OCI-LY3 (cell line): ENCODE results near the gene DOCK8.

Experiments used
- H2AFZ ChIP-seq: fragments of 200-600, 300-600 bp; shearing (Covaris generic); 2 replicates; pipeline ENCODE4 v1.6.0; 2014; ENCODE audit warnings: antibody characterized with exemption, low read depth, low read length
- H3K27ac ChIP-seq: fragments of 200-600, 300-600 bp; sonication (generic); 2 replicates; pipeline ENCODE4 v1.5.1; 2014; ENCODE audit warnings: mild to moderate bottlenecking, low read length, moderate library complexity, mixed read lengths
- H3K27me3 ChIP-seq: fragments of 200-600, 300-600 bp; sonication (generic); 2 replicates; pipeline ENCODE4 v1.6.1; 2014; ENCODE audit warnings: low read depth, low read length, mixed read lengths
- H3K36me3 ChIP-seq: fragments of 200-600, 300-600 bp; sonication (generic); replicated peaks from 2 replicates; pipeline ENCODE3; 2014; ENCODE audit warnings: low read depth, low read length, mixed read lengths
- H3K4me1 ChIP-seq: fragments of 300-600, 200-600 bp; sonication (generic); 2 replicates; pipeline ENCODE4 v1.6.1; 2014; ENCODE audit warnings: low read length, mixed read lengths
- H3K4me2 ChIP-seq: fragments of 200-600, 300-600 bp; sonication (generic); 2 replicates; pipeline ENCODE4 v1.6.1; 2014; ENCODE audit warnings: low read length, mixed read lengths
- H3K4me3 ChIP-seq: fragments of 300-600, 200-600 bp; sonication (generic); 2 replicates; pipeline ENCODE4 v1.5.1; 2014; ENCODE audit warnings: antibody characterized with exemption, mild to moderate bottlenecking, low read length, moderate library complexity
- H3K79me2 ChIP-seq: fragments of 300-600, 200-600 bp; shearing (Covaris generic); 2 replicates; pipeline ENCODE4 v1.6.1; 2014; ENCODE audit warnings: mild to moderate bottlenecking, low read length, mixed read lengths
- H3K9ac ChIP-seq: fragments of 300-600, 200-600 bp; shearing (Covaris generic); 2 replicates; pipeline ENCODE4 v1.6.0; 2014; ENCODE audit warnings: mild to moderate bottlenecking, low read length, moderate library complexity
- H3K9me3 ChIP-seq: fragments of 200-600, 300-600 bp; shearing (Covaris generic); 2 replicates; pipeline ENCODE4 v1.6.1; 2014; ENCODE audit warnings: low read length, mixed read lengths; ENCODE audit not compliant: insufficient read depth
- H4K20me1 ChIP-seq: fragments of 200-600, 300-600 bp; sonication (generic); 2 replicates; pipeline ENCODE4 v1.6.1; 2016; ENCODE audit warnings: low read length, mixed read lengths; ENCODE audit not compliant: insufficient read depth
- EZH2phosphoT487 ChIP-seq: fragments of 200-600 bp; shearing (Covaris generic); IDR thresholded peaks from 2 replicates; pipeline ENCODE4 v1.6.1; 2018; ENCODE audit warnings: antibody characterized with exemption, mixed run types, low read depth
- TF ChIP-seq, protein P1 (sequence below): fragments of 200-600, 300-600 bp; sonication (generic); IDR thresholded peaks from 2 replicates; pipeline ENCODE4 v1.5.1; 2014; ENCODE audit warnings: antibody characterized with exemption, low read length, low read depth

DOCK8 gene

DNA sequence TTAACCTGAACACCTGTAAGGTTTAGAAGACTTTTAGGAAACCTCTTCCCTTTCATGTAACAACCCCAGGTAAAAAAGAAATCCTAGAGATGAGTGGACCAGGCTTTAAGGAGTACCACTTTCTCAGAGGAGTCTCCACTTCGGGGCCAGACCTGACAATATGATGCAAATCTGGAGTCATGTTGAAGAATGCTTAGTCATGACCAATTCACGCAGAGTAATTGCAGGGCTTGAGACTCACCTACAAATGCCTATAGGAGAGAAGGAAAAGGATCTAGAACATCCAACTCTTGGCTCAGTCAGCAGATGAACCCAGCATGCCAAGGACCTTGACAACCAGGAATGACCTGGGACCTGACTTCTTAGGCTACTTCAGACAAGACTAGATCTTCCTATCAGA is 235.4 kb downstream of the DOCK8 start:
- Histone ChIP-seq H3K27ac (no peak overlapping the region), H3K4me2 (no peak overlapping the region), H2AFZ (no peak overlapping the region), H3K27me3 (no peaks in the 10 kb centered on the region), H3K9ac (no peak overlapping the region), H3K79me2 (no peaks in the 10 kb centered on the region), H3K4me1 (no peaks in the 10 kb centered on the region), H4K20me1 (no peaks in the 10 kb centered on the region), H3K9me3 (no peaks in the 10 kb centered on the region), H3K36me3 (peaks cover 37% of the 10 kb centered on the region), H3K4me3 (no peak overlapping the region)
- no peak for TF ChIP-seq EZH2phosphoT487
- TF ChIP-seq, protein P1, sequence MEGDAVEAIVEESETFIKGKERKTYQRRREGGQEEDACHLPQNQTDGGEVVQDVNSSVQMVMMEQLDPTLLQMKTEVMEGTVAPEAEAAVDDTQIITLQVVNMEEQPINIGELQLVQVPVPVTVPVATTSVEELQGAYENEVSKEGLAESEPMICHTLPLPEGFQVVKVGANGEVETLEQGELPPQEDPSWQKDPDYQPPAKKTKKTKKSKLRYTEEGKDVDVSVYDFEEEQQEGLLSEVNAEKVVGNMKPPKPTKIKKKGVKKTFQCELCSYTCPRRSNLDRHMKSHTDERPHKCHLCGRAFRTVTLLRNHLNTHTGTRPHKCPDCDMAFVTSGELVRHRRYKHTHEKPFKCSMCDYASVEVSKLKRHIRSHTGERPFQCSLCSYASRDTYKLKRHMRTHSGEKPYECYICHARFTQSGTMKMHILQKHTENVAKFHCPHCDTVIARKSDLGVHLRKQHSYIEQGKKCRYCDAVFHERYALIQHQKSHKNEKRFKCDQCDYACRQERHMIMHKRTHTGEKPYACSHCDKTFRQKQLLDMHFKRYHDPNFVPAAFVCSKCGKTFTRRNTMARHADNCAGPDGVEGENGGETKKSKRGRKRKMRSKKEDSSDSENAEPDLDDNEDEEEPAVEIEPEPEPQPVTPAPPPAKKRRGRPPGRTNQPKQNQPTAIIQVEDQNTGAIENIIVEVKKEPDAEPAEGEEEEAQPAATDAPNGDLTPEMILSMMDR, result no peak

DNA sequence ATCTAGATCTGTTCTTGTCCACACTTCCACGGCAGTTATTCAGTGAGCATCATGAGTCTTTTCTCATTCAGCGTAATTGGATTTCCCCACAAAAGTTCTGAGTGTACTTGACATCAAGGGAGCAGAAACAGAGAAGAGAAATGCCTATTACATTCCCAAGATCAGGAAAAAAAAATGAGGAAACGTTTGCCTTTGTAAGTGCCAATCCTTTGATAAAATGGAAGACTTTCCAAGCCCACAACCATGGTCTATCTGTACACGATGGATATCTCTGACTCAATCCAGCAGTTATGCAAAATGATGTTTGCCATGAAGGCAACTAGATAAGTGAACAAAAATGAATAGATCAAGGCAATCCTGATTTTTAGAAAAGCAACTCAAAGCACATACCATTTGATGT is 235.9 kb downstream of the DOCK8 start:
- H3K4me3 ChIP-seq, result no peak overlapping the region
- H3K4me1 ChIP-seq, result no peaks in the 10 kb centered on the region
- no peaks in the 10 kb centered on the region for H4K20me1 ChIP-seq
- H3K27me3 ChIP-seq, result no peaks in the 10 kb centered on the region
- H3K9ac ChIP-seq, result no peak overlapping the region
- H3K9me3 ChIP-seq, result no peaks in the 10 kb centered on the region
- H3K36me3 ChIP-seq, result peaks cover 33% of the 10 kb centered on the region
- no peaks in the 10 kb centered on the region for H3K79me2 ChIP-seq
- no peak overlapping the region for H3K4me2 ChIP-seq
- TF ChIP-seq, protein P1, result no peak
- no peak for TF ChIP-seq EZH2phosphoT487
- H3K27ac ChIP-seq, result no peak overlapping the region
- no peak overlapping the region for H2AFZ ChIP-seq

DNA sequence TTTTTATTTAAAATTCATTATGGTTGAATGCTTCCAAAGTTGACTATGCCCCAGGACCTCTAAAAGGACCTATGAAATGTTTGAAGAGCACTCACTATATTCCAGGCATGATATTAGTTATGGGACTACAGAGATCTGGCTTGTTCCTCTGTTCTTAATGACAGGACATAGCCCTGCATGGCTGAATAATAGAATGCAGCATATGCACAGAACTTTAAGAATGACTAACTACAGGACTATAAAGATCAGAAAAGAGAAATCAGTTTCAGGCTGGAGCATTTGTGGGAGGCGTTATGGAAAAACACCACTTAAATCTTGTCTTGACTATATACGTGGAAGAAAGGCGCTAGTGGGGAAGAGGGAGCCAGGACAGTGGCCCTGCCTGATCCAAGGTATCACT is 239.2 kb downstream of the DOCK8 start:
- Histone ChIP-seq H2AFZ (no peak overlapping the region), H4K20me1 (no peaks in the 10 kb centered on the region), H3K36me3 (peaks cover 28% of the 10 kb centered on the region), H3K79me2 (no peaks in the 10 kb centered on the region), H3K4me2 (no peak overlapping the region), H3K27me3 (no peaks in the 10 kb centered on the region), H3K4me3 (no peak overlapping the region), H3K9ac (no peak overlapping the region), H3K9me3 (no peaks in the 10 kb centered on the region), H3K4me1 (no peaks in the 10 kb centered on the region), H3K27ac (no peak overlapping the region)
- no peak for TF ChIP-seq EZH2phosphoT487
- TF ChIP-seq, protein P1, result no peak

DNA sequence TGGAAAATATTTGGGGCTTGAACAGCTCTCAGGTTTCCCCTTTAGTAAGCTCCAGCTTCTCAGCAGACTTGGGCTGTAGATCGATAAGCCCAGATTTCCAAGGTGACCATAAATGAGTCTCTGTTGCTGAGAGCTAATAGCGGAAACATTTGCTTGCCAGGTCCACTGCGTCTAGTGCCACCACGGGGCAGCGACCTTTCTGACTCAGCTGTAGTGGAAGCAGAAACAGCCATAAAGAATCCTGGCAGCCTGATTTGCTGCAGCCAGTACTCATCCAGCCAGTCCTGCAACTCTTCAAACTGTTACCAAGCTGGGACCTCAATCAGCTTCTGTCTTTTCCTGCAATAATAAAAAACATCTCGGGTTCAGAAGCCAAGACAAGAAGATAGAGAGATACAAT is 241.7 kb downstream of the DOCK8 start:
- Histone ChIP-seq H4K20me1 (no peaks in the 10 kb centered on the region), H3K27ac (no peak overlapping the region), H3K4me1 (peaks cover 8% of the 10 kb centered on the region), H3K36me3 (peaks cover 17% of the 10 kb centered on the region), H2AFZ (no peak overlapping the region), H3K4me3 (no peak overlapping the region), H3K9ac (no peak overlapping the region), H3K4me2 (no peak overlapping the region), H3K79me2 (no peaks in the 10 kb centered on the region), H3K9me3 (no peaks in the 10 kb centered on the region), H3K27me3 (no peaks in the 10 kb centered on the region)
- no peak for TF ChIP-seq EZH2phosphoT487
- TF ChIP-seq, protein P1, result no peak
